NOMO-1 treated with dmso at 0.1 percent for 144 hours (cell line): ENCODE data around the gene CTSZ.
"Not testable (repeated sequence)": the region's sequence is repeated elsewhere in the genome, so short reads cannot be mapped to it uniquely, and the experiment has no call there.

Experiments used
- DNase-seq: peaks from one replicate; lab custom pipeline; 2025; ENCODE audit not compliant: unreplicated experiment; lab: John Stamatoyannopoulos, UW

The CTSZ gene

GRCh38 chr20:58982406-58983114, 24.5 kb downstream of the CTSZ start:
- DNase-seq, result no peak

- DNase-seq, result no peak
Observed at GRCh38 chr20:58981628-58982364, 25.3 kb downstream of the CTSZ start.

- DNase-seq, result peak; percentile 56
Observed at GRCh38 chr20:58980711-58981627, 26.1 kb downstream of the CTSZ start, which contains the start of gene NELFCD. Gene NELFCD, plus strand, starts transcription at chr20:58981256. Its CDS starts 54 bp downstream, at chr20:58981310.

GRCh38 chr20:58978351-58979190, 28.5 kb downstream of the CTSZ start:
- DNase-seq, result no peak

GRCh38 chr20:58976061-58976730, 30.9 kb downstream of the CTSZ start:
- no peak for DNase-seq

- no peak for DNase-seq
Observed at GRCh38 chr20:58975353-58975752, 31.7 kb downstream of the CTSZ start.

- no peak for DNase-seq
Observed at GRCh38 chr20:58973866-58974265, 33.2 kb downstream of the CTSZ start.

- DNase-seq, result no peak
Observed at GRCh38 chr20:58973179-58973578, 33.9 kb downstream of the CTSZ start.

- no peak for DNase-seq
Observed at GRCh38 chr20:58971429-58971828, 35.6 kb downstream of the CTSZ start.

GRCh38 chr20:58970146-58970545, 36.9 kb downstream of the CTSZ start:
- no peak for DNase-seq

GRCh38 chr20:58969439-58969838, 37.6 kb downstream of the CTSZ start:
- DNase-seq, result no peak

GRCh38 chr20:58967652-58968429, 39.2 kb downstream of the CTSZ start:
- DNase-seq, result no peak

GRCh38 chr20:58965270-58966064, 41.6 kb downstream of the CTSZ start:
- no peak for DNase-seq

GRCh38 chr20:58963922-58964321, 43.1 kb downstream of the CTSZ start:
- not testable (repeated sequence) for DNase-seq

- no peak for DNase-seq
Observed at GRCh38 chr20:58963060-58963584, 43.9 kb downstream of the CTSZ start.

GRCh38 chr20:58959652-58960051, 47.4 kb downstream of the CTSZ start:
- no peak for DNase-seq

GRCh38 chr20:58956078-58956477, 51.0 kb downstream of the CTSZ start:
- DNase-seq, result peak; percentile 43

- DNase-seq, result no peak
Observed at GRCh38 chr20:58953050-58953449, 54.0 kb downstream of the CTSZ start.
